SKM-1 treated with dmso at 0.1 percent for 144 hours (cell line): ENCODE data around the gene CDHR5.

Experiments
- DNase-seq: peaks from one replicate; lab custom pipeline; 2025; ENCODE audit not compliant: unreplicated experiment; lab: John Stamatoyannopoulos, UW

The CDHR5 gene

DNA sequence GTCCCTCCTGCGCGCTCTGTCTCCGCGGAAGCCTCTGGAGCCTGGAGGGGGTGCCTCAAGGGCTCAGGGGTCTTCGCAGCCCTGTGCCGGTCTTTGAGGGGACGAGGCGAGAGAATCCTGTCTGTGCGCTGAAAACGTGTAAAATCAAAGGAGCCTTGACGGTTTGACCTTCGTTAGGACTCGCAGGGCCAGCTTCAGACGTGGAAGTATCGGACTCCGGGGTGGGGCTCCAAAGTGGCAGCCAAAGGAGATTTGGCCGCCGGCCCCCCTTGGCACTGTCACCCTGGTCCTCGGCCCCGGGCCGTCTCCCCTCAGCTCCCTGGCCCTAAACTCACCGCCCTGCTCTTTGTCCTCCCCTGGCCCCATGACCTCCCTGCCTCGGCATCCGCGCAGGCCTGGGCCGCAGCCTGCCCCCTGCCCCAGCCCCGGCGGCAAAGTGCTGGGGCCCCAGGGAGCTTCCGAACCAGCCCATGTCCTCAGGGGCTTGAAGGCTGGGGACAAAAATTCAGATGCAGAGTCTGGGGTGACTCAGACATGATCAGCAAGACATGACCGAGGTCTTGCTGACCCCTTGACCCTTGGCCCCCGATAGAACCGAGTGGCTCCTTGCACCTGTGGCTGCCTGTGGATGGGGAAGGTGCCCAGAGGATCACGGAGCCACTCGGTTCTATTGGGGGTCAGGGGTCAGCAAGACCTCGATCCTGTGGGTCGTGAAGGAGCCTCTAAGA, 55.4 kb downstream of the CDHR5 start:
- DNase-seq = no peak

DNA sequence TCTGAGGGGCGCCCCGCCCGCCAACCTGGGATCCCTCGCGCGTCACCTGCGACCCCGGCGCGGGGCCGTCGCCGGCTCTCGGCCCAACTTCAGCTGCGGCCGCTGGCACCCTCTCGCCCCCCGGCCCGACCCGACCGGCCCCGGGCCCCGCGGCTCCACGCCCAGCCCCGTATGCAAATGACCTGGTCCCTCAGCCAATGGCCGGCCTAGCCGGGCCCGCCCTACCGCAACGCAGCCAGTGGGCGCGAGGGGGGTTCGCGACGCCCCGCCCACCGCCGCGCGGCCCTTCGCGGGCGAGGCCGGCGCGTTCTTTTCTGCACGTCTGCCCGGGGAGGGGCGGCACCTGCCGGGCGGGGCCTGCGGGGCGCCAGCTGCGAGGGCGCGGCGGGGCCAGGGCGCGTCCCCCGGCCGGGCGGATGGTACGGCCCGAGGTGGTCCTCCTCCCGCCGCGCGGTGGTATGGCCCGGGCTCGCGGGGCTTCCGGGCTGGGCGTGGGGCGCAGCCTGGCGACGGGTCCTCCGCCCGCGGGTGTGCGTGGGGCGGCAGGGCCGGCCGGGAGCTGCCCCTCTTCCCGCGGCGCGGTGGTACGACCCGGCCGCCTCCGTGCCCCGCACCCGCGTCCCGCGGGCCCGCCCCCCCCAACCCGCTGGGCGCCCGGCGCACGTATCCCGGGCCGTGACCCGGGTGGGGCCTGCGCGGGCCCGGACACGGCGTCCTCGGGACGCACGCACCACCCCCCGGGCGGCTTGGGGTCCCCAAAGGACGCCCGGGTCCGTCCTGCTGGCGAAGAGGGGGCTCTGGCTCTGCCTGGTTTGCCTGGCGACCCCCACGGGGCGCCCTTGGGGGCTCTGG, 56.2 kb downstream of the CDHR5 start:
- DNase-seq = peak; percentile 84

DNA sequence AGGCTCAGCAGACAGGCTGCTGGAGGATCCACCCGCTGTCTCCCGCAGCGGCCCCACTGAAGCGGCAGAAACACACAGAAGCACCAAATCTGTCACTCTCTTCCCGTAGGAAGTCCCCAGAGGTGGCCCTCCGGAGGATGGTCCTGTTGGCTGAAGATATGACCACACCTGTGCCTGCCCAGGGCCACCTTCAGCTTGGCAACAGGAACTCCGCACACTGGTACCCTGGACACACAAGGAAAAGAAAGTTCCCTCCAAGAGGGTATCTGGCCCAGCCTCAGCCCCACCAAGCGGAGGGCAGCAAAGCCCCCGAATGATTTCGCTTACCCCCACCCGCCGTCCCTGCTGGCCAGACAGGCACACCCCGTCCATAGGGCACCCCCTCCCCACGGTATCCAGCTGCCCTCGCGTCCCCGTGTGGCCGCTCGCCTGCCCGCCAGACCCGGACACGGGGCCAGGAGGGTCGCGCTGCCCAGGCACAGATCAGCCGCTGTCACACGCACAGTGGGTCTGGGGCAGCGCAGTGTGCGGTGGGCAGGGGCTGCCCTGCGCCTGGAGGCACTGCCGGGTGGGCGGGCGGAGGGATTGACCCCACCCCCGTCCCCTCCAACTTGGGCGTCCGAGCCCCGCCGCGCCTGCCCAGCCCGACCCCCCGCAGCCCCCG, 57.0 kb downstream of the CDHR5 start:
- DNase-seq = no peak

DNA sequence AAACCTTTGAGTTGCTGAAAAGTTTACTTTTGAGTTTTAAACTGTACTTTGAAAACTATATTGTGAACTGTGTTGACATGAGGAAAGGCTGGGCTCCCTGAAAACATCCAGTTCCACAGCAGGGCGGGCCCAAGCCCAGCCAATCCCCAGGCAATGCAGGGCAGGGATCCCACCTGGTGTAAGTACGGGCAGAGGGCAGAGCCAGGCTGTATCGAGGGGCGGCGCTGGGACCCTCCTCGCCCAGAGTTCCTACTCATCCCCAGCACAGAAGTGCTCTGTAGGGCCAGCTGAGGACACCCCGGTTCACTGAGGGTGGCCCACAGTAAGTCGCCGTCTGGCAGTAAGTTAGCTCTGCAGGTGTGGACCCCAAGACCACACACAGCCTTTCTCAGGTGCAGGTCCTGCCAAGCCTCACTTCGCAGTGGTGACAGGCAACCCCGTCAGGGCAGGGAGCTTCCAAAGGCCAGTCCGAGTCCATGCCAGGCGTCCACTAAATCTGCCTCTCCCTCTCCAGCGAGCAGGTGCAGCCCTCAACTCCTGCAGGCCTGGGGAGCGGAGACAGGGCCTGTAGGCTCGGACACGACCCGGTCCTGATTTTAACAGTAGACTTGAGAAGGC, 57.6 kb downstream of the CDHR5 start:
- DNase-seq = no peak
